Activated CD4-positive, alpha-beta T cell treated with anti-CD3 and anti-CD28 coated beads for 36 hours (primary cell): ENCODE data around the gene KRT39. TPM values are rescaled to one million over a fixed set of nuclear protein-coding genes. Genes with fewer than 3 reads are reported as not detected.
"Not testable (repeated sequence)": the region's sequence is repeated elsewhere in the genome, so short reads cannot be mapped to it uniquely, and the experiment has no call there.

ENCODE experiments used
- ATAC-seq: fragments of 200-7000 bp; cut with Tn5 transposase; one replicate; pipeline ENCODE4 v1.10.0; 2021; ENCODE audit warnings: mild to moderate bottlenecking, moderate library complexity
- CTCF ChIA-PET: fragments of 350-600 bp; sonication (Branson Sonifier 250); formaldehyde crosslinking; loops from one replicate; lab custom pipeline; 2021; ENCODE audit warnings: antibody characterized with exemption; lab: Charles Lee
- POLR2A ChIA-PET: fragments of 350-600 bp; sonication (Branson Sonifier 250); formaldehyde crosslinking; loops from one replicate; lab custom pipeline; 2021; ENCODE audit warnings: antibody characterized with exemption, inconsistent platforms; lab: Charles Lee
- DNase-seq: peaks from one replicate; pipeline ENCODE4 v3.0.0-alpha.2; 2020
- H3K27ac Mint-ChIP-seq: one replicate; pipeline ENCODE4 v1.8.0; 2021; ENCODE audit warnings: mixed read lengths
- H3K27me3 Mint-ChIP-seq: one replicate; pipeline ENCODE4 v1.8.0; 2021; ENCODE audit warnings: mixed read lengths
- H3K36me3 Mint-ChIP-seq: one replicate; pipeline ENCODE4 v1.8.0; 2021; ENCODE audit warnings: low read depth, mixed read lengths
- H3K4me1 Mint-ChIP-seq: one replicate; pipeline ENCODE4 v1.8.0; 2021; ENCODE audit warnings: mixed read lengths
- H3K4me3 Mint-ChIP-seq: one replicate; pipeline ENCODE4 v1.8.0; 2021; ENCODE audit warnings: mild to moderate bottlenecking, moderate library complexity, mixed read lengths
- H3K9me3 Mint-ChIP-seq: one replicate; pipeline ENCODE4 v1.8.0; 2021; ENCODE audit warnings: low read depth, mixed read lengths
- intact Hi-C, 2 experiments: fragments of 100-400 bp; cut with DNase I in 1 of 2; cut with micrococcal nuclease in 1 of 2; formaldehyde crosslinking; loops; one replicate each; pipeline versions ENCODE4 v1.14.2 to v1.15.1; 2022 to 2024; cut with DNase I, micrococcal nuclease
- total RNA-seq, 2 experiments: library from RNA; stranded (reverse); gene quantifications; one replicate each; pipeline ENCODE4 v1.2.3, GENCODE V29; 2021

The KRT39 gene
- total RNA-seq, 2 experiments from 2014 or later, result not detected

GRCh38 chr17:41001795-41002194, 35.0 kb upstream of the KRT39 start:
- no peak overlapping the region for H3K4me3 Mint-ChIP-seq
- H3K9me3 Mint-ChIP-seq, result no peaks in the 10 kb centered on the region
- DNase-seq (no peak), ATAC-seq (no peak)
- H3K27ac Mint-ChIP-seq, result no peak overlapping the region
- H3K36me3 Mint-ChIP-seq, result no peaks in the 10 kb centered on the region
- POLR2A ChIA-PET, result no interaction called here
- intact Hi-C loops, result no loop called here
- H3K4me1 Mint-ChIP-seq, result no peaks in the 10 kb centered on the region
- CTCF ChIA-PET, result no interaction called here
- H3K27me3 Mint-ChIP-seq, result peaks cover 6% of the 10 kb centered on the region

DNA sequence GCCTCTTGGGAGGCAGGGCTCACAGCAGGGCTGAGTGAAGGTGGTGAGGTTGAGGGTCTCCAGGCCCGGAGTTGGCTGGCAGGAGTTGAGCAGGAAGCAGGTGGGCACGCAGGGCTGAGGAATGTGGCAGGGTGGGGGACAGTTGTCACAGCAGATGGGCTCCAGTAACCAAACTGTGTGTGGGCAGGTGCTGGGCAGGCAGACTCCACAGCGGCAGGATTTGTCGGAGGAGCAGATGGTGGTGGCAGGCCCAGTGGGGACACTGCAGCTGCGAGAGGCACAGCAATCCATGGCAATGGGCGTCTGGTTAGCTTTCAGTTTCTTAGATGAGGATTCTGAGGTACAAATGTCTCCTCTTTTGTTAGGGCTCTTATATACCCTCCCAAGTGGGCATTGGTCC, 32.8 kb upstream of the KRT39 start, which contains the start of gene KRTAP3-2:
Gene KRTAP3-2, minus strand, starts transcription at position 344 of the 400 bp plus-strand sequence. Its CDS starts 53 bp downstream, at position 291.
- POLR2A ChIA-PET, CTCF ChIA-PET: not testable (repeated sequence)

GRCh38 chr17:40997361-40997760, 30.6 kb upstream of the KRT39 start:
- ChIA-PET CTCF (interaction anchor here (1.0 kb wide), 1 partner anchor 31 kb away, joined by 3 read pairs; no protein-coding TSS in a partner anchor), POLR2A (no interaction called here)
- intact Hi-C loops, result no loop called here

More for the DNA sequence above, 32.8 kb upstream of the KRT39 start, which contains the start of gene KRTAP3-2:
- intact Hi-C loops, H3K4me3 Mint-ChIP-seq, H3K9me3 Mint-ChIP-seq, H3K36me3 Mint-ChIP-seq, H3K27ac Mint-ChIP-seq, H3K4me1 Mint-ChIP-seq, ATAC-seq, DNase-seq: not testable (repeated sequence)
- peaks cover 13% of the 10 kb centered on the region for H3K27me3 Mint-ChIP-seq

DNA sequence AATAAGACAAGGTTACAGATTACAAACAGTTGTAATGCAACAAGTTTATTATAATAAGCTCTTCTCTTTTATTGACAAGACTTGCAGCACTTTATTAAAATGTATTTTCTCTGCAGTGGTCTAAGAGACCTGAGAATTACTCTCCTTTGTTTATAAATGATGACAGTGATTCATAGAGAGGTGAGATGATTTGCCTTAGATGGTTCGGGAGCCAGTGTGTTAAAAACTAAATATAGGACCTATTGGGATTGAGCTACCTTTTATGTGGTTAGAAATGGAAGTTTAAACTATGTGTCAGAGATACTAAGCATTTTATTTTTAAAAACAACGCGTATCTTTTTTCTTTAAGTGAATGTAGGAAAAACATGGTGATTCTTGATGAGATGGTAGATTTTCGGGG, 30.1 kb upstream of the KRT39 start:
- Mint-ChIP-seq H3K36me3 (no peaks in the 10 kb centered on the region), H3K27ac (no peak overlapping the region), H3K9me3 (no peaks in the 10 kb centered on the region), H3K4me1 (no peaks in the 10 kb centered on the region), H3K4me3 (no peak overlapping the region), H3K27me3 (peaks cover 27% of the 10 kb centered on the region)
- DNase-seq (no peak), ATAC-seq (no peak)
- intact Hi-C loops, result no loop called here
- POLR2A ChIA-PET, result no interaction called here
- CTCF ChIA-PET, result interaction anchor here (0.7 to 1.0 kb wide), 2 partner anchors 31 to 651 kb away, joined by 3 read pairs; no protein-coding TSS in a partner anchor

More at GRCh38 chr17:40997361-40997760, 30.6 kb upstream of the KRT39 start:
- Mint-ChIP-seq H3K27ac (no peak overlapping the region), H3K4me3 (no peak overlapping the region), H3K4me1 (no peaks in the 10 kb centered on the region), H3K9me3 (no peaks in the 10 kb centered on the region), H3K36me3 (no peaks in the 10 kb centered on the region), H3K27me3 (peaks cover 26% of the 10 kb centered on the region)
- ATAC-seq (no peak), DNase-seq (no peak)

DNA sequence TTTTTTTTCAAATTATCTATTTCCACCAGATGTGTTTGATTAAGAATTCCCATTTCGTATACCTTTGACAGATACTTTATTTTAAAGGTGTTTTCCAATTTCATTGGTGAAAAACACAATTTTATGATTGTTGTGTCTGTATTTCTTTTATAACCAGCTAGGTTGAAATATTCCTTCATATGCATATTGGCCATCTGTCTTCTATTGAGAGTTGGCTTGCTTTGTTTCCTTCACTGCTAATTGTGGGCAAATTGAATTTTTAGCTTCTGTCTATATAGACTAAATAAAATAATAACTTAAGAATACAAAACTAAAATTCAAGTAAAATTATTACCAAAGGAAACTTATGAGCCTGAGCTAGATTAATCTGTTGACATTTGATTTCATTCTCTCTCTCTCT, 28.4 kb upstream of the KRT39 start:
- peaks cover 31% of the 10 kb centered on the region for H3K27me3 Mint-ChIP-seq
- no peak overlapping the region for H3K27ac Mint-ChIP-seq
- H3K4me1 Mint-ChIP-seq, result no peaks in the 10 kb centered on the region
- ChIA-PET CTCF (interaction anchor here (0.8 kb wide), 1 partner anchor 32 kb away, joined by 3 read pairs; no protein-coding TSS in a partner anchor), POLR2A (no interaction called here)
- ATAC-seq (no peak), DNase-seq (no peak)
- H3K36me3 Mint-ChIP-seq, result no peaks in the 10 kb centered on the region
- intact Hi-C loops, result no loop called here
- no peaks in the 10 kb centered on the region for H3K9me3 Mint-ChIP-seq
- H3K4me3 Mint-ChIP-seq, result no peak overlapping the region

DNA sequence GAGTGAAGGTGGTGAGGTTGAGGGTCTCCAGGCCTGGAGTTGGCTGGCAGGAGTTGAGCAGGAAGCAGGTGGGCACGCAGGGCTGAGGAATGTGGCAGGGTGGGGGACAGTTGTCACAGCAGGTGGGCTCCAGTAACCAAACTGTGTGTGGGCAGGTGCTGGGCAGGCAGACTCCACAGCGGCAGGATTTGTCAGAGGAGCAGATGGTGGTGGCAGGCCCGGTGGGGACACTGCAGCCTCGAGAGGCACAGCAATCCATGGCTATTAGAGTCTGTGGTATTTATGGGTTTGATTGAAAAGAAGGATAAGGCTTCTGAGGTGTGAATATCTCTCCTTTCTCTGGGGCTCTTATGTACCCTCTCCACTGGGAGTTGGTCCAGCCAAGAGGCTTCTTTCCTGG, 27.1 kb upstream of the KRT39 start, which contains the start of gene KRTAP3-3:
Gene KRTAP3-3, minus strand, starts transcription at position 326 of the 400 bp plus-strand sequence. Its CDS starts 67 bp downstream, at position 259.
- Mint-ChIP-seq H3K9me3 (no peaks in the 10 kb centered on the region), H3K4me1 (no peaks in the 10 kb centered on the region), H3K27me3 (peaks cover 29% of the 10 kb centered on the region), H3K36me3 (no peaks in the 10 kb centered on the region), H3K4me3 (no peak within 1 kb of the TSS), H3K27ac (no peak within 1 kb of the TSS)
- POLR2A ChIA-PET, result no interaction called here
- intact Hi-C loops, result no loop called here
- DNase-seq, result no peak
- CTCF ChIA-PET, result no interaction called here
- no peak for ATAC-seq

DNA sequence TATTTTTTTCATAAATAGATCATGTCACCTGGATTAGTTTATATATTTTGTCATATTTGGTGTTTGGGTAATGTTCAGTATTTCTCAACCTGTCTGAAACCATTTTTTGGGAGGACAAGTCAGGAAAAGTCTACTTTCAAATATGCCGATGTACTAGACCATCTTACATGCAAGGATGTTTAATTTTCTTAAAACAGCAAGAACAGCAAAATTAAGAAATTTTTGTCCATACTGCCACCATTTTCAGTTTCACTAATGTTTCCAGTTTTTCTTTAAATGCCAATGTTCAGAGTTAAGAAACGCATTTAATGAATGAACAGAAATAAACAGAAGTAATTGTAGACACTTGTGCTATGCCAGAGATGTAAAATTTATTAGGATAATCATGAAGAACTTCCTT, 26.3 kb upstream of the KRT39 start:
- Mint-ChIP-seq H3K36me3 (no peaks in the 10 kb centered on the region), H3K4me3 (no peak overlapping the region), H3K4me1 (no peaks in the 10 kb centered on the region), H3K9me3 (no peaks in the 10 kb centered on the region), H3K27ac (no peak overlapping the region), H3K27me3 (peaks cover 29% of the 10 kb centered on the region)
- intact Hi-C loops, result no loop called here
- ChIA-PET CTCF (no interaction called here), POLR2A (no interaction called here)
- ATAC-seq, result no peak
- DNase-seq, result no peak

DNA sequence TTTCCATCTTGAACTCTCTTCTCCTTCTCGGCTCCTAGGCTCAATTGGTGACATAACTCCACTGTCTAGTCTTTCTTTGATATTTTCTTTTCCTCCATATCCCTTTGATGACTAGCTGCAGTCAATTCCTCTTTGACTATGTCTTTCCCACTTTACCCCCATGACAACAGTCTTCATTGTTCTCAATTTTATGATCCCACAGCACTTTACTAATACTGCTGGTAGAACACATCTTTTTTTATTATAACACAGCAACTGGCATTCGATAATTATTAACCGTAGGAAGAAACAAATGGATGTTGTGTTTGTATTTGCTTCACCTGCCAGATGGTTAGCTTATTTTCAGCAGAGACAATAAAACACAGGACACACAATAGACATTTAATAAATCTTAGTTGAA, 25.9 kb upstream of the KRT39 start:
- intact Hi-C loops, result no loop called here
- Mint-ChIP-seq H3K36me3 (no peaks in the 10 kb centered on the region), H3K27ac (no peak overlapping the region), H3K27me3 (peaks cover 29% of the 10 kb centered on the region), H3K4me1 (no peaks in the 10 kb centered on the region), H3K9me3 (no peaks in the 10 kb centered on the region), H3K4me3 (no peak overlapping the region)
- DNase-seq (no peak), ATAC-seq (no peak)
- ChIA-PET CTCF (no interaction called here), POLR2A (no interaction called here)

- peaks cover 12% of the 10 kb centered on the region for H3K27me3 Mint-ChIP-seq
- POLR2A ChIA-PET, result no interaction called here
- intact Hi-C loops, result no loop called here
- no peak for ATAC-seq
- H3K27ac Mint-ChIP-seq, result no peak overlapping the region
- H3K36me3 Mint-ChIP-seq, result no peaks in the 10 kb centered on the region
- H3K4me3 Mint-ChIP-seq, result no peak overlapping the region
- DNase-seq, result no peak
- CTCF ChIA-PET, result no interaction called here
- no peaks in the 10 kb centered on the region for H3K9me3 Mint-ChIP-seq
- no peaks in the 10 kb centered on the region for H3K4me1 Mint-ChIP-seq
These were observed 20.2 kb upstream of the KRT39 start for GRCh38 chr17:40986920-40987319.

DNA sequence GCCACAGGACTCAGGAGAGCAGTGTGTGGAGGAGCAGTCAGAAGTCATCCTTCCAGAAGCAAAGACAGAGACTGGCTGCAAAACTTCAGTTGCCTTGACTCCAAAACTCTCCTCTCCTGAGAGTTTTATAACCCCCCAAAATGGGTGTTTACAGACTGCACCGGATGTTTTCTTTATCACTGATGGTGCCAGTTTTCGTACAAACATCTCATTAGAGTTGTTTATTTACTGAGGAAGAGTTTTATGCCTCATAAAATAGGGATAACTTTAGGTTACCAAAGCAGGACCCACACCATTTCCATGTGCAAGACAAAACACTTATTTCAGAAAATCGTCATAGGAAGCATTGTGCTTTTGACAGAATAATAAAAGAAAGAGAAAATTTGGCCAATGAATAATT, 17.5 kb upstream of the KRT39 start, which contains the start of gene KRT40:
Gene KRT40, minus strand, starts transcription at position 101 of the 400 bp plus-strand sequence. Its CDS starts 53 bp downstream, at position 48.
- Mint-ChIP-seq H3K27me3 (peaks cover 9% of the 10 kb centered on the region), H3K4me1 (no peaks in the 10 kb centered on the region), H3K36me3 (no peaks in the 10 kb centered on the region), H3K27ac (no peak within 1 kb of the TSS), H3K4me3 (no peak within 1 kb of the TSS), H3K9me3 (no peaks in the 10 kb centered on the region)
- CTCF ChIA-PET, result interaction anchor here (0.6 kb wide), 1 partner anchor 564 kb away, joined by 3 read pairs; no protein-coding TSS in a partner anchor
- ATAC-seq (no peak), DNase-seq (no peak)
- intact Hi-C loops, result no loop called here
- POLR2A ChIA-PET, result no interaction called here

DNA sequence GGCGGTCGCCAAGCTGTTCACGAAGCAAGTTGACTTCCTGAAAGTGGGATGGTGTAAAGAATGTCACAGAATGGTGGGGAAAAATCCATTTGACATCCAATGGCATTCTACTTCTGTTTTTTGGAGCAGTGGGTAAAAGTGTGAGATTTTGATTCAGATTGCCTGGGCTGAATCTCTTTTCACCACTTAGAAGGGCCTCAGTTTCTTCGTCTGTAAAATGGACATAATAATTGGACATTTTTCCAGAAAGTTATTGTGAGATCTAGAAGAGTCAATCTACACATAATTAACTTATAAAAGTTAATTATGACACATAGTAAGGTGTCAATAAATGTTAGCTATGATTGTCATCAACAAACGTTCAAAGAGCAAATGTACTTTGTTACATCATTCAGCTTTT, 14.4 kb upstream of the KRT39 start:
- Mint-ChIP-seq H3K27ac (no peak overlapping the region), H3K9me3 (no peaks in the 10 kb centered on the region), H3K4me1 (no peaks in the 10 kb centered on the region), H3K36me3 (no peaks in the 10 kb centered on the region), H3K4me3 (no peak overlapping the region), H3K27me3 (peaks cover 11% of the 10 kb centered on the region)
- intact Hi-C loops, result no loop called here
- DNase-seq (no peak), ATAC-seq (no peak)
- ChIA-PET POLR2A (no interaction called here), CTCF (interaction anchor here (0.7 to 1.0 kb wide), 3 partner anchors 10 to 452 kb away, joined by 3 read pairs; no protein-coding TSS in a partner anchor)

- Mint-ChIP-seq H3K4me3 (no peak overlapping the region), H3K36me3 (no peaks in the 10 kb centered on the region), H3K27me3 (peaks cover 11% of the 10 kb centered on the region), H3K9me3 (no peaks in the 10 kb centered on the region), H3K27ac (no peak overlapping the region), H3K4me1 (no peaks in the 10 kb centered on the region)
- CTCF ChIA-PET, result interaction anchor here (0.6 to 1.0 kb wide), 2 partner anchors 16 to 175 kb away, joined by 3 read pairs; no protein-coding TSS in a partner anchor
- POLR2A ChIA-PET, result no interaction called here
- ATAC-seq (no peak), DNase-seq (no peak)
- intact Hi-C loops, result no loop called here
These were observed 13.8 kb upstream of the KRT39 start for GRCh38 chr17:40980596-40980995.
